Measurements from ENCODE around the gene TEX12.

DNA sequence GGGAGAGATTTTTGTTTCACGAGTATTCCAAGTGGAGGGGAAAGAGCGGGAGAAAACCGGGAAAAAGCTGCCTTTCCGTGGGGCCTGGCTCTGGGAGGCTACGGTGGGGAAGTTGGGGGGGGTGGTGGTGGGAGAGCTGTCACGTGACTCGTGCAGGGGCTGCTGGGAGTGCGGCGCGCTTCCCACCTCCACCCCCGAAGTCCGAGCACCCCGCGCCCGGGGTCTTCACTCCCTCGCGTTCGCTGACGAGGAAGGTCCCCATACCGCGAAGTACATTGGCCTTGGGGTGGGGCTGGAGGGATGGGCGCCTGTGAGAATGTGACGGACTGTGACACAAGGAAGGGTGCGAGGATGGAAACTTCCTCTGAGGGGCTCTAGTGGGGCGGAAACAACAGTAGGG, at the start of gene TEX12:
- TF ChIP-seq POLR2A (IDR thresholded peaks at IDR 0.05; ENCODE audit: low read depth, low read length) (no peak), MXI1 (IDR thresholded peaks at IDR 0.05; ENCODE audit: borderline replicate concordance, low read depth, low read length) (no peak), RAD21 (IDR thresholded peaks at IDR 0.05; ENCODE audit: low read length) (no peak), MAFK (IDR thresholded peaks at IDR 0.05; ENCODE audit: low read depth, low read length) (no peak), SMC3 (IDR thresholded peaks at IDR 0.05; ENCODE audit: low read depth, low read length) (no peak), RFX5 (IDR thresholded peaks at IDR 0.05; ENCODE audit: low read depth, low read length) (no peak), RCOR1 (IDR thresholded peaks at IDR 0.05; ENCODE audit: insufficient replicate concordance, low read length) (no peak), NFE2L2 (IDR thresholded peaks at IDR 0.05; ENCODE audit: low read depth, low read length) (no peak), MAZ (IDR thresholded peaks at IDR 0.05; ENCODE audit: borderline replicate concordance, low read depth, low read length) (no peak), CEBPB (IDR thresholded peaks at IDR 0.05; ENCODE audit: low read depth, low read length) (no peak), CHD1 (IDR thresholded peaks at IDR 0.05; ENCODE audit: low read depth, low read length) (no peak)
- TF ChIP-seq, protein P1, sequence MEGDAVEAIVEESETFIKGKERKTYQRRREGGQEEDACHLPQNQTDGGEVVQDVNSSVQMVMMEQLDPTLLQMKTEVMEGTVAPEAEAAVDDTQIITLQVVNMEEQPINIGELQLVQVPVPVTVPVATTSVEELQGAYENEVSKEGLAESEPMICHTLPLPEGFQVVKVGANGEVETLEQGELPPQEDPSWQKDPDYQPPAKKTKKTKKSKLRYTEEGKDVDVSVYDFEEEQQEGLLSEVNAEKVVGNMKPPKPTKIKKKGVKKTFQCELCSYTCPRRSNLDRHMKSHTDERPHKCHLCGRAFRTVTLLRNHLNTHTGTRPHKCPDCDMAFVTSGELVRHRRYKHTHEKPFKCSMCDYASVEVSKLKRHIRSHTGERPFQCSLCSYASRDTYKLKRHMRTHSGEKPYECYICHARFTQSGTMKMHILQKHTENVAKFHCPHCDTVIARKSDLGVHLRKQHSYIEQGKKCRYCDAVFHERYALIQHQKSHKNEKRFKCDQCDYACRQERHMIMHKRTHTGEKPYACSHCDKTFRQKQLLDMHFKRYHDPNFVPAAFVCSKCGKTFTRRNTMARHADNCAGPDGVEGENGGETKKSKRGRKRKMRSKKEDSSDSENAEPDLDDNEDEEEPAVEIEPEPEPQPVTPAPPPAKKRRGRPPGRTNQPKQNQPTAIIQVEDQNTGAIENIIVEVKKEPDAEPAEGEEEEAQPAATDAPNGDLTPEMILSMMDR (conservative IDR thresholded peaks at IDR 0.05; ENCODE audit: low read depth, low read length): no peak
- TF ChIP-seq, protein P2, sequence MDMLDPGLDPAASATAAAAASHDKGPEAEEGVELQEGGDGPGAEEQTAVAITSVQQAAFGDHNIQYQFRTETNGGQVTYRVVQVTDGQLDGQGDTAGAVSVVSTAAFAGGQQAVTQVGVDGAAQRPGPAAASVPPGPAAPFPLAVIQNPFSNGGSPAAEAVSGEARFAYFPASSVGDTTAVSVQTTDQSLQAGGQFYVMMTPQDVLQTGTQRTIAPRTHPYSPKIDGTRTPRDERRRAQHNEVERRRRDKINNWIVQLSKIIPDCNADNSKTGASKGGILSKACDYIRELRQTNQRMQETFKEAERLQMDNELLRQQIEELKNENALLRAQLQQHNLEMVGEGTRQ (IDR thresholded peaks at IDR 0.05; ENCODE audit: low read depth, low read length): no peak

All from IMR-90 (cell line).